ENCODE data around the gene NTM. TPM values are rescaled to one million over a fixed set of nuclear protein-coding genes. Genes with fewer than 3 reads are reported as not detected.

The NTM gene
- total RNA-seq, 1 donor from 2014 or later, result 9.9 TPM

- Histone ChIP-seq H3K9ac (ENCODE audit: low read depth in 1 of 3, low read length in 3 of 3) (no peak overlapping the region), H3K9me3 (ENCODE audit: control insufficient read depth in 3 of 3, low read length in 3 of 3) (no peaks in the 10 kb centered on the region), H3K27ac (ENCODE audit: low read depth, low read length) (no peak overlapping the region), H3K4me1 (ENCODE audit: control insufficient read depth in 3 of 3, insufficient read depth in 3 of 3, low read length in 3 of 3) (no peaks in the 10 kb centered on the region), H3K36me3 (ENCODE audit: control insufficient read depth in 3 of 3, insufficient read depth in 3 of 3, low read length in 3 of 3) (no peaks in the 10 kb centered on the region), H3K27me3 (ENCODE audit: control insufficient read depth in 3 of 3, insufficient read depth in 3 of 3, low read length in 3 of 3) (no peaks in the 10 kb centered on the region), H3K4me3 (ENCODE audit: low read length in 3 of 3) (no peak overlapping the region)
Measured at GRCh38 chr11:131345406-131345805, 25.0 kb upstream of the NTM start.

- Histone ChIP-seq H3K36me3 (ENCODE audit: control insufficient read depth in 3 of 3, insufficient read depth in 3 of 3, low read length in 3 of 3) (no peaks in the 10 kb centered on the region), H3K27me3 (ENCODE audit: control insufficient read depth in 3 of 3, insufficient read depth in 3 of 3, low read length in 3 of 3) (peaks cover 0 to 3% (median 0%) of the 10 kb centered on the region in 3 donors), H3K27ac (ENCODE audit: low read depth, low read length) (no peak overlapping the region), H3K4me3 (ENCODE audit: low read length in 3 of 3) (no peak overlapping the region), H3K9me3 (ENCODE audit: control insufficient read depth in 3 of 3, low read length in 3 of 3) (no peaks in the 10 kb centered on the region), H3K9ac (ENCODE audit: low read depth in 1 of 3, low read length in 3 of 3) (no peak overlapping the region), H3K4me1 (ENCODE audit: control insufficient read depth in 3 of 3, insufficient read depth in 3 of 3, low read length in 3 of 3) (no peaks in the 10 kb centered on the region)
Measured at GRCh38 chr11:131349368-131350086, 20.9 kb upstream of the NTM start.

GRCh38 chr11:131350872-131351271, 19.5 kb upstream of the NTM start:
- Histone ChIP-seq H3K9me3 (ENCODE audit: control insufficient read depth in 3 of 3, low read length in 3 of 3) (no peaks in the 10 kb centered on the region), H3K27ac (ENCODE audit: low read depth, low read length) (no peak overlapping the region), H3K27me3 (ENCODE audit: control insufficient read depth in 3 of 3, insufficient read depth in 3 of 3, low read length in 3 of 3) (peaks cover 0 to 3% (median 0%) of the 10 kb centered on the region in 3 donors), H3K36me3 (ENCODE audit: control insufficient read depth in 3 of 3, insufficient read depth in 3 of 3, low read length in 3 of 3) (no peaks in the 10 kb centered on the region), H3K4me1 (ENCODE audit: control insufficient read depth in 3 of 3, insufficient read depth in 3 of 3, low read length in 3 of 3) (no peaks in the 10 kb centered on the region), H3K4me3 (ENCODE audit: low read length in 3 of 3) (no peak overlapping the region), H3K9ac (ENCODE audit: low read depth in 1 of 3, low read length in 3 of 3) (no peak overlapping the region)

GRCh38 chr11:131351848-131352247, 18.6 kb upstream of the NTM start:
- H3K27ac ChIP-seq (ENCODE audit: low read depth, low read length), result no peak overlapping the region
- H3K4me3 ChIP-seq (ENCODE audit: low read length in 3 of 3), result no peak overlapping the region
- H3K36me3 ChIP-seq (ENCODE audit: control insufficient read depth in 3 of 3, insufficient read depth in 3 of 3, low read length in 3 of 3), result no peaks in the 10 kb centered on the region
- peaks cover 0 to 3% (median 0%) of the 10 kb centered on the region in 3 donors for H3K27me3 ChIP-seq (ENCODE audit: control insufficient read depth in 3 of 3, insufficient read depth in 3 of 3, low read length in 3 of 3)
- no peak overlapping the region for H3K9ac ChIP-seq (ENCODE audit: low read depth in 1 of 3, low read length in 3 of 3)
- H3K9me3 ChIP-seq (ENCODE audit: control insufficient read depth in 3 of 3, low read length in 3 of 3), result no peaks in the 10 kb centered on the region
- no peaks in the 10 kb centered on the region for H3K4me1 ChIP-seq (ENCODE audit: control insufficient read depth in 3 of 3, insufficient read depth in 3 of 3, low read length in 3 of 3)

GRCh38 chr11:131353766-131354165, 16.6 kb upstream of the NTM start:
- Histone ChIP-seq H3K27me3 (ENCODE audit: control insufficient read depth in 3 of 3, insufficient read depth in 3 of 3, low read length in 3 of 3) (peaks cover 0 to 3% (median 0%) of the 10 kb centered on the region in 3 donors), H3K36me3 (ENCODE audit: control insufficient read depth in 3 of 3, insufficient read depth in 3 of 3, low read length in 3 of 3) (no peaks in the 10 kb centered on the region), H3K9me3 (ENCODE audit: control insufficient read depth in 3 of 3, low read length in 3 of 3) (no peaks in the 10 kb centered on the region), H3K4me3 (ENCODE audit: low read length in 3 of 3) (no peak overlapping the region), H3K4me1 (ENCODE audit: control insufficient read depth in 3 of 3, insufficient read depth in 3 of 3, low read length in 3 of 3) (no peaks in the 10 kb centered on the region), H3K9ac (ENCODE audit: low read depth in 1 of 3, low read length in 3 of 3) (no peak overlapping the region), H3K27ac (ENCODE audit: low read depth, low read length) (no peak overlapping the region)

GRCh38 chr11:131354251-131354701, 16.1 kb upstream of the NTM start:
- Histone ChIP-seq H3K9ac (ENCODE audit: low read depth in 1 of 3, low read length in 3 of 3) (no peak overlapping the region), H3K27ac (ENCODE audit: low read depth, low read length) (no peak overlapping the region), H3K9me3 (ENCODE audit: control insufficient read depth in 3 of 3, low read length in 3 of 3) (no peaks in the 10 kb centered on the region)

GRCh38 chr11:131356206-131356605, 14.2 kb upstream of the NTM start:
- Histone ChIP-seq H3K4me1 (ENCODE audit: control insufficient read depth in 3 of 3, insufficient read depth in 3 of 3, low read length in 3 of 3) (no peaks in the 10 kb centered on the region), H3K4me3 (ENCODE audit: low read length in 3 of 3) (no peak overlapping the region), H3K27ac (ENCODE audit: low read depth, low read length) (no peak overlapping the region), H3K9me3 (ENCODE audit: control insufficient read depth in 3 of 3, low read length in 3 of 3) (no peaks in the 10 kb centered on the region), H3K36me3 (ENCODE audit: control insufficient read depth in 3 of 3, insufficient read depth in 3 of 3, low read length in 3 of 3) (no peaks in the 10 kb centered on the region), H3K9ac (ENCODE audit: low read depth in 1 of 3, low read length in 3 of 3) (no peak overlapping the region), H3K27me3 (ENCODE audit: control insufficient read depth in 3 of 3, insufficient read depth in 3 of 3, low read length in 3 of 3) (no peaks in the 10 kb centered on the region)

More at GRCh38 chr11:131354251-131354701, 16.1 kb upstream of the NTM start:
- H3K36me3 ChIP-seq (ENCODE audit: control insufficient read depth in 3 of 3, insufficient read depth in 3 of 3, low read length in 3 of 3), result no peaks in the 10 kb centered on the region
- H3K4me1 ChIP-seq (ENCODE audit: control insufficient read depth in 3 of 3, insufficient read depth in 3 of 3, low read length in 3 of 3), result no peaks in the 10 kb centered on the region
- H3K27me3 ChIP-seq (ENCODE audit: control insufficient read depth in 3 of 3, insufficient read depth in 3 of 3, low read length in 3 of 3), result peaks cover 0 to 3% (median 0%) of the 10 kb centered on the region in 3 donors
- H3K4me3 ChIP-seq (ENCODE audit: low read length in 3 of 3), result no peak overlapping the region

- no peak overlapping the region for H3K27ac ChIP-seq (ENCODE audit: low read depth, low read length)
- H3K4me3 ChIP-seq (ENCODE audit: low read length in 3 of 3), result no peak overlapping the region
- H3K36me3 ChIP-seq (ENCODE audit: control insufficient read depth in 3 of 3, insufficient read depth in 3 of 3, low read length in 3 of 3), result no peaks in the 10 kb centered on the region
- no peaks in the 10 kb centered on the region for H3K9me3 ChIP-seq (ENCODE audit: control insufficient read depth in 3 of 3, low read length in 3 of 3)
- peaks cover 0 to 7% (median 0%) of the 10 kb centered on the region in 3 donors for H3K27me3 ChIP-seq (ENCODE audit: control insufficient read depth in 3 of 3, insufficient read depth in 3 of 3, low read length in 3 of 3)
- H3K4me1 ChIP-seq (ENCODE audit: control insufficient read depth in 3 of 3, insufficient read depth in 3 of 3, low read length in 3 of 3), result no peaks in the 10 kb centered on the region
- no peak overlapping the region for H3K9ac ChIP-seq (ENCODE audit: low read depth in 1 of 3, low read length in 3 of 3)
Measured at GRCh38 chr11:131365329-131365930, 5.0 kb upstream of the NTM start.

GRCh38 chr11:131370901-131371790, 731 bp downstream of the NTM start:
- H3K4me3 ChIP-seq (ENCODE audit: low read length in 3 of 3), result peak overlapping the region; percentile 36 to 54 (median 48)
- peak overlapping the region in 1 of 3 donors; percentile 19 for H3K9ac ChIP-seq (ENCODE audit: low read depth in 1 of 3, low read length in 3 of 3)
- no peak overlapping the region for H3K27ac ChIP-seq (ENCODE audit: low read depth, low read length)
- H3K27me3 ChIP-seq (ENCODE audit: control insufficient read depth in 3 of 3, insufficient read depth in 3 of 3, low read length in 3 of 3), result peaks cover 14 to 33% (median 31%) of the 10 kb centered on the region in 3 donors
- H3K4me1 ChIP-seq (ENCODE audit: control insufficient read depth in 3 of 3, insufficient read depth in 3 of 3, low read length in 3 of 3), result peaks cover 6 to 14% (median 11%) of the 10 kb centered on the region in 3 donors
- H3K36me3 ChIP-seq (ENCODE audit: control insufficient read depth in 3 of 3, insufficient read depth in 3 of 3, low read length in 3 of 3), result no peaks in the 10 kb centered on the region
- no peaks in the 10 kb centered on the region for H3K9me3 ChIP-seq (ENCODE audit: control insufficient read depth in 3 of 3, low read length in 3 of 3)
